Neural progenitor cell (in vitro differentiated cells): ENCODE results near the gene SORBS2. TPM values are rescaled to one million over a fixed set of nuclear protein-coding genes. Genes with fewer than 3 reads are reported as not detected.

ENCODE experiments used
- DNase-seq: peaks from one replicate; pipeline ENCODE4 v3.0.0-alpha.2; 2016; ENCODE audit warnings: low spot score
- H2AFZ ChIP-seq: fragments of 200-600 bp; sonication (generic); replicated peaks from 2 replicates; pipeline ENCODE4 v1.6.1; 2016; ENCODE audit warnings: antibody characterized with exemption
- H3F3A ChIP-seq: fragments of 200-600 bp; sonication (generic); 2 replicates; pipeline ENCODE4 v1.6.1; 2016; ENCODE audit warnings: antibody characterized with exemption, low read depth
- H3K27ac ChIP-seq: fragments of 200-600 bp; sonication (generic); 2 replicates; pipeline ENCODE4 v1.5.1; 2016; ENCODE audit warnings: mild to moderate bottlenecking
- H3K27me3 ChIP-seq: fragments of 200-600 bp; sonication (generic); 2 replicates; pipeline ENCODE4 v1.6.1; 2016; ENCODE audit warnings: mild to moderate bottlenecking, moderate library complexity
- H3K36me3 ChIP-seq: fragments of 200-600 bp; sonication (generic); 2 replicates; pipeline ENCODE4 v1.5.1; 2016
- H3K4me1 ChIP-seq: fragments of 200-600 bp; sonication (generic); 2 replicates; pipeline ENCODE4 v1.6.1; 2016; ENCODE audit warnings: mixed run types
- H3K4me2 ChIP-seq: fragments of 200-600 bp; sonication (generic); 2 replicates; pipeline ENCODE4 v1.6.1; 2016
- H3K4me3 ChIP-seq: fragments of 200-600 bp; sonication (generic); 2 replicates; pipeline ENCODE4 v1.5.1; 2016
- H3K79me2 ChIP-seq: fragments of 200-600 bp; sonication (generic); 2 replicates; pipeline ENCODE4 v1.6.1; 2016; ENCODE audit warnings: low read depth
- H3K9ac ChIP-seq: fragments of 200-600 bp; sonication (generic); 2 replicates; pipeline ENCODE4 v1.6.1; 2016
- H3K9me3 ChIP-seq: fragments of 200-600 bp; sonication (generic); 2 replicates; pipeline ENCODE4 v1.5.1; 2016; ENCODE audit warnings: low read depth
- H4K20me1 ChIP-seq: fragments of 200-600 bp; sonication (generic); 2 replicates; pipeline ENCODE4 v1.6.1; 2016; ENCODE audit warnings: low read depth
- H3K27ac Mint-ChIP-seq: 3 replicates; pipeline ENCODE4 v1.8.0; 2021; ENCODE audit warnings: mixed read lengths
- H3K27me3 Mint-ChIP-seq: 2 replicates; pipeline ENCODE4 v1.8.0; 2022; ENCODE audit warnings: low read depth, mild to moderate bottlenecking, inconsistent platforms, moderate library complexity, mixed read lengths; ENCODE audit not compliant: insufficient read depth
- H3K36me3 Mint-ChIP-seq: 3 replicates; pipeline ENCODE4 v1.8.0; 2021; ENCODE audit warnings: mixed read lengths
- H3K4me1 Mint-ChIP-seq: 3 replicates; pipeline ENCODE4 v1.8.0; 2021; ENCODE audit warnings: mixed read lengths
- H3K4me3 Mint-ChIP-seq: 3 replicates; pipeline ENCODE4 v1.8.0; 2021; ENCODE audit warnings: mild to moderate bottlenecking, moderate library complexity, mixed read lengths
- H3K9me3 Mint-ChIP-seq: 3 replicates; pipeline ENCODE4 v1.8.0; 2020; ENCODE audit warnings: mixed read lengths
- EZH2 ChIP-seq: fragments of 200-600 bp; sonication (generic); IDR thresholded peaks from 2 replicates; pipeline ENCODE4 v1.6.1; 2017; ENCODE audit warnings: antibody characterized with exemption, mild to moderate bottlenecking, moderate library complexity
- EZH2phosphoT487 ChIP-seq: fragments of 200-600 bp; sonication (generic); IDR thresholded peaks from 2 replicates; pipeline ENCODE4 v1.6.1; 2017; ENCODE audit warnings: antibody characterized with exemption
- total RNA-seq: library from RNA; depleted of rRNA; stranded (reverse); fragments of >200 nt; gene quantifications from 2 replicates; pipeline ENCODE4 v1.2.3, GENCODE V29; 2015; ENCODE audit warnings: low replicate concordance
- TF ChIP-seq, protein P1 (sequence below): fragments of 200-600 bp; sonication (generic); IDR thresholded peaks from 2 replicates; pipeline ENCODE4 v1.5.1; 2017; ENCODE audit warnings: antibody characterized with exemption, mild to moderate bottlenecking

Gene SORBS2
- total RNA-seq, 1 donor from 2014 or later = 15.7 TPM

DNA sequence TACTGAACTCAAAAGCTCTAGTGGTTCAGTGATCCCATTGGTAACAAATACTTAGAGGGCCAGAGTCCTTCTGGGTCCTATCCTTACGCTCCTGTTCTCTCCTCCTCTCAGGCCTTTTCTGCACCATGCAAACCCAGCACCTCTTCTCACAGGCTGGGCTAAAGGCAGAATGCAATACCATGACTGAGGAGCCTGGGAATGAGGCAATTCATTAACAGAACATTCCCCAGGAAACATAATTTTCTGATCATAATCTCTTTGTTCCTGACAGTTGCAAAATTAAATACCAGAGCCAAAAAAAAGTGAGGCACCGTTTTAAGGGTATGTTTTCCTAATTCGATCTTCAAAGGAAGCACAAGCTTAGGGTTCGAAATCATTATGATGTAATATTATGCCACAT lies 9.0 kb downstream of the SORBS2 start:
- Mint-ChIP-seq H3K36me3 (peaks cover 37% of the 10 kb centered on the region), H3K4me1 (peaks cover 1% of the 10 kb centered on the region), H3K9me3 (peaks cover 4% of the 10 kb centered on the region), H3K4me3 (no peak overlapping the region), H3K27me3 (no peaks in the 10 kb centered on the region), H3K27ac (no peak overlapping the region)
- Histone ChIP-seq H3K36me3 (no peaks in the 10 kb centered on the region), H3K9me3 (no peaks in the 10 kb centered on the region), H3K9ac (no peak overlapping the region), H3K4me1 (peaks cover 9% of the 10 kb centered on the region), H4K20me1 (no peaks in the 10 kb centered on the region), H3K4me2 (no peak overlapping the region), H3K27ac (no peak overlapping the region), H3K79me2 (no peaks in the 10 kb centered on the region), H3K4me3 (no peak overlapping the region), H3K27me3 (no peaks in the 10 kb centered on the region), H2AFZ (no peak overlapping the region), H3F3A (peaks cover 7% of the 10 kb centered on the region)
- TF ChIP-seq EZH2 (no peak), EZH2phosphoT487 (no peak)
- TF ChIP-seq, protein P1, sequence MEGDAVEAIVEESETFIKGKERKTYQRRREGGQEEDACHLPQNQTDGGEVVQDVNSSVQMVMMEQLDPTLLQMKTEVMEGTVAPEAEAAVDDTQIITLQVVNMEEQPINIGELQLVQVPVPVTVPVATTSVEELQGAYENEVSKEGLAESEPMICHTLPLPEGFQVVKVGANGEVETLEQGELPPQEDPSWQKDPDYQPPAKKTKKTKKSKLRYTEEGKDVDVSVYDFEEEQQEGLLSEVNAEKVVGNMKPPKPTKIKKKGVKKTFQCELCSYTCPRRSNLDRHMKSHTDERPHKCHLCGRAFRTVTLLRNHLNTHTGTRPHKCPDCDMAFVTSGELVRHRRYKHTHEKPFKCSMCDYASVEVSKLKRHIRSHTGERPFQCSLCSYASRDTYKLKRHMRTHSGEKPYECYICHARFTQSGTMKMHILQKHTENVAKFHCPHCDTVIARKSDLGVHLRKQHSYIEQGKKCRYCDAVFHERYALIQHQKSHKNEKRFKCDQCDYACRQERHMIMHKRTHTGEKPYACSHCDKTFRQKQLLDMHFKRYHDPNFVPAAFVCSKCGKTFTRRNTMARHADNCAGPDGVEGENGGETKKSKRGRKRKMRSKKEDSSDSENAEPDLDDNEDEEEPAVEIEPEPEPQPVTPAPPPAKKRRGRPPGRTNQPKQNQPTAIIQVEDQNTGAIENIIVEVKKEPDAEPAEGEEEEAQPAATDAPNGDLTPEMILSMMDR = no peak
- no peak for DNase-seq

DNA sequence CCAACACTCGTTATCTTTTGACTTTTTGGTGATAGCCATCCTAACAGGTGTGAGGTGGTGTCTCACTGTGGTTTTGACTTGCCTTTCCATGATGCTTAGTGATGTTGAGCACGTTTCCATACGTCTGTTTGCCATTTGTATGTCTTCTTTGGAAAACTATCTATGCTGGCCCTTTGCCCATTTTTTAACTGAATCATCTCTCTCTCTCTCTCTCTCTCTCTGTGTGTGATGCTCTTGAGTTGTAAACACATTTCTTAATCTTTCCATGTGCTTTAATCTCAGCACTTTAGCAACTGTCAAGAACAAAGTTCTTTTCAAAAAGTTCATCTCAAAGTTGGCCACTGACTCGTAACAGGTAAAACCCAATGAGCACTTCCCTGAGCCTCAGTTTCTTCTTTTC lies 10.5 kb downstream of the SORBS2 start:
- Mint-ChIP-seq H3K4me1 (peaks cover 6% of the 10 kb centered on the region), H3K36me3 (peaks cover 30% of the 10 kb centered on the region), H3K9me3 (peaks cover 2% of the 10 kb centered on the region)

DNA sequence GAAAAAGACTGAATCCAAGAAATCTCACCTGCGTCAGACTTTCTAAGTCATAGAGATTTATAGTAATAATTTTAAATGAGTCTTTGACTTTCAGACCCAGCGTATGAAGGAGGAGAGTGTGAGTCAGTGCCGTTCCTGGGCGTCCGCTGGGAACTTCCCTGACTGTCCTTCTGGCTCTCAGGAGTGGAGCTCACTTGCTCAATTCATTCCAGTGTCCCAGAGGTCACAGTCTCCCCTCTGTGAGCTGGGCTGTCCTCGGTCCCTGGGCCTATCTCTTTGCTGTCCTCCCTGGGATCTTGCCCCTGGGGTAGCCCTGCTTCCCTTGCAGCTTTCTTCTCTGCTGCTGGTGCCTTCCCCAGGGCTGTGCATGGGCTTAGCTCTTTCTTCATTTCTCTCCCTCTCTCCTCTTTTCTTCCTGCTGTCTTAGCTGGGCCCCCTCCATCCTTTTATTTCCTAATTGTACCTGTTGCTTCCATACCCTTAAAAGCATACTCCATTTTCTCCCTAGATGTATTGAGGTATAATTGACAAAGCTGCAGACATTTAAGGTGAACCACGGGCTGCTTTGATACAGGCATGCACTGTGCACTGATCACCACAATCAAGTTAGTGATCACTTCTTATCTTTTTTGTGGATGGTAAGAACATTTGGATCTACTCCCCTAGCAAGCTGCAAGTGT lies 11.6 kb downstream of the SORBS2 start:
- Histone ChIP-seq H3K36me3 (no peaks in the 10 kb centered on the region), H3K4me3 (no peak overlapping the region), H2AFZ (no peak overlapping the region), H3K9ac (no peak overlapping the region), H3K9me3 (no peaks in the 10 kb centered on the region), H4K20me1 (no peaks in the 10 kb centered on the region), H3K4me1 (peaks cover under 1% of the 10 kb centered on the region), H3K4me2 (no peak overlapping the region), H3K79me2 (no peaks in the 10 kb centered on the region), H3K27me3 (no peaks in the 10 kb centered on the region), H3F3A (peaks cover 4% of the 10 kb centered on the region), H3K27ac (no peak overlapping the region)
- TF ChIP-seq EZH2phosphoT487 = no peak
- TF ChIP-seq EZH2 = no peak
- TF ChIP-seq, protein P1 = no peak
- DNase-seq = no peak
- Mint-ChIP-seq H3K36me3 (peaks cover 28% of the 10 kb centered on the region), H3K4me1 (peaks cover 6% of the 10 kb centered on the region), H3K4me3 (no peak overlapping the region), H3K27ac (no peak overlapping the region), H3K9me3 (peaks cover under 1% of the 10 kb centered on the region), H3K27me3 (peaks cover 2% of the 10 kb centered on the region)

More for the DNA sequence above, 10.5 kb downstream of the SORBS2 start:
- H3K27me3 ChIP-seq = no peaks in the 10 kb centered on the region
- no peak overlapping the region for H3K4me3 ChIP-seq
- H3K27me3 Mint-ChIP-seq = peaks cover 2% of the 10 kb centered on the region
- no peak for DNase-seq
- H3K27ac ChIP-seq = no peak overlapping the region
- H4K20me1 ChIP-seq = no peaks in the 10 kb centered on the region
- H2AFZ ChIP-seq = no peak overlapping the region
- H3K4me1 ChIP-seq = peaks cover 9% of the 10 kb centered on the region
- TF ChIP-seq EZH2phosphoT487 (no peak), EZH2 (no peak)
- TF ChIP-seq, protein P1 = no peak
- no peak overlapping the region for H3K27ac Mint-ChIP-seq
- no peak overlapping the region for H3K4me3 Mint-ChIP-seq
- H3K79me2 ChIP-seq = no peaks in the 10 kb centered on the region
- H3K9me3 ChIP-seq = no peaks in the 10 kb centered on the region
- peaks cover 7% of the 10 kb centered on the region for H3F3A ChIP-seq
- H3K9ac ChIP-seq = no peak overlapping the region
- no peak overlapping the region for H3K4me2 ChIP-seq
- no peaks in the 10 kb centered on the region for H3K36me3 ChIP-seq
